Skeletal muscle satellite cell (primary cell): ENCODE data around the gene TFAP2C. TPM values are rescaled to one million over a fixed set of nuclear protein-coding genes. Genes with fewer than 3 reads are reported as not detected.

Source experiments
- small RNA-seq: library from RNA; depleted of rRNA; stranded (forward); fragments of <200 nt; gene quantifications from one replicate; pipeline ENCODE3, GENCODE V24; 2012

The TFAP2C gene

Small RNA genes within 50 kb of the gene (small RNA-seq; reads per million reads assigned to genes)
- gene RN7SL170P (not detected), gene RNU6-1146P (not detected)
